Measurements from ENCODE around the gene DTNB.

DNA sequence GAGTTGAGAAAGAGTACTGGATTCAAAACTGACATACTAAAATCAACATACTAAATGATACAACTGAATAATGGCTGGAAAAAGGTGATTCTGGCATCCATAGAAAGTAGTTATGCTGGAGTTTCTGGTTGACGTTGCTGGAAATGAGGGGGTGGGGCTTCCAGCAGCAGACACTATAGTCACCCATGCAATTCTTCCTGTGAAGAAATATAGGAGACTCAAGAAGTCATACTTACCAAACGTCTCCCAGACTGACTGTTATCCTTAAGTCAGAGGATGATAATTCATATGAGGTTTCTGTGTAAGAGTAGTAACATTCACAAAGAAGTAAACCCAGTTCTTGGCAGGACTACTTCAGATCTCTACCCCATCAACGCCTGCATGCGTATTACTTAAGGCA lies 23.6 kb downstream of the DTNB start:
- TF ChIP-seq, protein P1, sequence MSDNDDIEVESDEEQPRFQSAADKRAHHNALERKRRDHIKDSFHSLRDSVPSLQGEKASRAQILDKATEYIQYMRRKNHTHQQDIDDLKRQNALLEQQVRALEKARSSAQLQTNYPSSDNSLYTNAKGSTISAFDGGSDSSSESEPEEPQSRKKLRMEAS (IDR thresholded peaks at IDR 0.05), result no peak
- TF ChIP-seq EP300 (IDR thresholded peaks at IDR 0.05; ENCODE audit: borderline replicate concordance), result no peak
